ENCODE measurements around the gene ANKRD31.
"Not testable (repeated sequence)": the region's sequence is repeated elsewhere in the genome, so short reads cannot be mapped to it uniquely, and the experiment has no call there.

Gene ANKRD31

GRCh38 chr5:75185763-75186162 lies 50.9 kb downstream of the ANKRD31 start:
- no peak for DNase-seq (ENCODE audit: low read depth)
- TF ChIP-seq CTCF (IDR thresholded peaks at IDR 0.05; ENCODE audit: low read depth, low read length, missing control alignments) = no peak
- no peak overlapping the region for H3K4me3 ChIP-seq (ENCODE audit: low read depth, low read length)

- not testable (repeated sequence) for H3K4me3 ChIP-seq (ENCODE audit: low read depth, low read length); DNase-seq (ENCODE audit: low read depth)
These were observed 60.7 kb downstream of the ANKRD31 start for GRCh38 chr5:75176009-75176408.

GRCh38 chr5:75174872-75175271 lies 61.8 kb downstream of the ANKRD31 start:
- DNase-seq (ENCODE audit: low read depth); H3K4me3 ChIP-seq (ENCODE audit: low read depth, low read length): not testable (repeated sequence)

GRCh38 chr5:75169516-75169915 lies 67.2 kb downstream of the ANKRD31 start:
- no peak for TF ChIP-seq CTCF (IDR thresholded peaks at IDR 0.05; ENCODE audit: low read depth, low read length, missing control alignments)
- H3K4me3 ChIP-seq (ENCODE audit: low read depth, low read length) = no peak overlapping the region
- no peak for DNase-seq (ENCODE audit: low read depth)

GRCh38 chr5:75168026-75168735 lies 68.5 kb downstream of the ANKRD31 start:
- no peak for TF ChIP-seq CTCF (IDR thresholded peaks at IDR 0.05; ENCODE audit: low read depth, low read length, missing control alignments)
- no peak overlapping the region for H3K4me3 ChIP-seq (ENCODE audit: low read depth, low read length)
- no peak for DNase-seq (ENCODE audit: low read depth)

- TF ChIP-seq CTCF (IDR thresholded peaks at IDR 0.05; ENCODE audit: low read depth, low read length, missing control alignments) = peak; percentile 41
- no peak overlapping the region for H3K4me3 ChIP-seq (ENCODE audit: low read depth, low read length)
- no peak for DNase-seq (ENCODE audit: low read depth)
These were observed 69.3 kb downstream of the ANKRD31 start for GRCh38 chr5:75167345-75167744.

GRCh38 chr5:75161508-75161907 lies 75.2 kb downstream of the ANKRD31 start:
- H3K4me3 ChIP-seq (ENCODE audit: low read depth, low read length); DNase-seq (ENCODE audit: low read depth): not testable (repeated sequence)

GRCh38 chr5:75156585-75156984 lies 80.1 kb downstream of the ANKRD31 start:
- H3K4me3 ChIP-seq (ENCODE audit: low read depth, low read length) = no peak overlapping the region
- DNase-seq (ENCODE audit: low read depth) = no peak

More at GRCh38 chr5:75156585-75156984, 80.1 kb downstream of the ANKRD31 start:
- no peak for TF ChIP-seq CTCF (IDR thresholded peaks at IDR 0.05; ENCODE audit: low read depth, low read length, missing control alignments)
